HEK293 (cell line): ENCODE measurements around the gene KRTCAP2.

Experiments used
- GFI1B ChIP-seq: fragments of 450-650 bp; formaldehyde crosslinking; IDR thresholded peaks from 2 replicates; pipeline ENCODE4 v1.5.1; 2016; ENCODE audit warnings: missing biosample characterization, missing genetic modification characterization
- OSR2 ChIP-seq: fragments of 450-650 bp; formaldehyde crosslinking; IDR thresholded peaks from 2 replicates; pipeline ENCODE4 v1.5.1; 2016; ENCODE audit warnings: missing biosample characterization, missing genetic modification characterization
- SCRT2 ChIP-seq: fragments of 450-650 bp; formaldehyde crosslinking; IDR thresholded peaks from 2 replicates; pipeline ENCODE4 v1.5.1; 2016; ENCODE audit warnings: missing biosample characterization, missing genetic modification characterization
- ZBTB17 ChIP-seq: fragments of 450-650 bp; formaldehyde crosslinking; IDR thresholded peaks from 2 replicates; pipeline ENCODE4 v1.5.1; 2016; ENCODE audit warnings: missing biosample characterization, missing genetic modification characterization
- ZBTB21 ChIP-seq: fragments of 450-650 bp; formaldehyde crosslinking; IDR thresholded peaks from 2 replicates; pipeline ENCODE4 v1.5.1; 2017; ENCODE audit warnings: missing biosample characterization, missing genetic modification characterization
- ZEB2 ChIP-seq: fragments of 450-650 bp; formaldehyde crosslinking; IDR thresholded peaks from 2 replicates; pipeline ENCODE4 v1.5.1; 2016; ENCODE audit warnings: missing biosample characterization, missing genetic modification characterization
- ZNF138 ChIP-seq: fragments of 450-650 bp; formaldehyde crosslinking; IDR thresholded peaks from 2 replicates; pipeline ENCODE4 v1.5.1; 2016; ENCODE audit warnings: missing biosample characterization, missing genetic modification characterization, borderline replicate concordance
- ZNF155 ChIP-seq: fragments of 450-650 bp; formaldehyde crosslinking; IDR thresholded peaks from 2 replicates; pipeline ENCODE4 v1.5.1; 2016; ENCODE audit warnings: missing biosample characterization, missing genetic modification characterization
- ZNF19 ChIP-seq: fragments of 450-650 bp; formaldehyde crosslinking; IDR thresholded peaks from 2 replicates; pipeline ENCODE4; 2016; ENCODE audit warnings: missing biosample characterization, missing genetic modification characterization, low read depth
- ZNF211 ChIP-seq: fragments of 450-650 bp; formaldehyde crosslinking; IDR thresholded peaks from 2 replicates; pipeline ENCODE4 v1.5.1; 2016; ENCODE audit warnings: low read depth, missing biosample characterization, missing genetic modification characterization
- ZNF23 ChIP-seq: fragments of 450-650 bp; formaldehyde crosslinking; IDR thresholded peaks from 2 replicates; pipeline ENCODE4 v1.5.1; 2016; ENCODE audit warnings: missing biosample characterization, missing genetic modification characterization, borderline replicate concordance
- ZNF302 ChIP-seq: fragments of 450-650 bp; formaldehyde crosslinking; IDR thresholded peaks from 2 replicates; pipeline ENCODE4 v1.5.1; 2016; ENCODE audit warnings: missing biosample characterization, missing genetic modification characterization, low read depth
- ZNF558 ChIP-seq: fragments of 450-650 bp; formaldehyde crosslinking; IDR thresholded peaks from 2 replicates; pipeline ENCODE4 v1.5.1; 2016; ENCODE audit warnings: missing biosample characterization, missing genetic modification characterization
- ZNF600 ChIP-seq: fragments of 450-650 bp; formaldehyde crosslinking; IDR thresholded peaks from 2 replicates; pipeline ENCODE4 v1.5.1; 2016; ENCODE audit warnings: missing biosample characterization, missing genetic modification characterization
- ZNF624 ChIP-seq: fragments of 450-650 bp; formaldehyde crosslinking; IDR thresholded peaks from 2 replicates; pipeline ENCODE4 v1.5.1; 2017; ENCODE audit warnings: missing biosample characterization, missing genetic modification characterization
- ZNF664 ChIP-seq: fragments of 450-650 bp; formaldehyde crosslinking; IDR thresholded peaks from 2 replicates; pipeline ENCODE4 v1.5.1; 2016; ENCODE audit warnings: missing biosample characterization, missing genetic modification characterization
- ZNF707 ChIP-seq: fragments of 450-650 bp; formaldehyde crosslinking; IDR thresholded peaks from 2 replicates; pipeline ENCODE4 v1.5.1; 2016; ENCODE audit warnings: missing biosample characterization, missing genetic modification characterization
- ZXDB ChIP-seq: fragments of 450-650 bp; formaldehyde crosslinking; IDR thresholded peaks from 2 replicates; pipeline ENCODE4 v1.5.1; 2016; ENCODE audit warnings: missing biosample characterization, missing genetic modification characterization
- TF ChIP-seq, protein P1 (sequence below): fragments of 450-650 bp; formaldehyde crosslinking; IDR thresholded peaks from 2 replicates; pipeline ENCODE4 v1.5.0; 2017; ENCODE audit warnings: missing biosample characterization, missing genetic modification characterization, borderline replicate concordance
- TF ChIP-seq, protein P2 (sequence below): fragments of 450-650 bp; formaldehyde crosslinking; IDR thresholded peaks from 2 replicates; pipeline ENCODE4 v1.5.1; 2016; ENCODE audit warnings: missing biosample characterization, missing genetic modification characterization
- TF ChIP-seq, protein P3 (sequence below): fragments of 450-650 bp; formaldehyde crosslinking; IDR thresholded peaks from 2 replicates; pipeline ENCODE4 v1.5.1; 2016; ENCODE audit warnings: missing biosample characterization, missing genetic modification characterization
- TF ChIP-seq, protein P4 (sequence below): fragments of 450-650 bp; formaldehyde crosslinking; IDR thresholded peaks from 2 replicates; pipeline ENCODE4 v1.5.1; 2016; ENCODE audit warnings: missing biosample characterization, missing genetic modification characterization
- TF ChIP-seq, protein P5 (sequence below): fragments of 450-650 bp; formaldehyde crosslinking; conservative IDR thresholded peaks from 2 replicates; pipeline ENCODE4 v1.5.1; 2016; ENCODE audit warnings: low read depth, missing biosample characterization, missing genetic modification characterization
- TF ChIP-seq, protein P6 (sequence below): fragments of 450-650 bp; formaldehyde crosslinking; IDR thresholded peaks from 2 replicates; pipeline ENCODE4 v1.5.1; 2016; ENCODE audit warnings: missing biosample characterization, missing genetic modification characterization

Gene KRTCAP2

DNA sequence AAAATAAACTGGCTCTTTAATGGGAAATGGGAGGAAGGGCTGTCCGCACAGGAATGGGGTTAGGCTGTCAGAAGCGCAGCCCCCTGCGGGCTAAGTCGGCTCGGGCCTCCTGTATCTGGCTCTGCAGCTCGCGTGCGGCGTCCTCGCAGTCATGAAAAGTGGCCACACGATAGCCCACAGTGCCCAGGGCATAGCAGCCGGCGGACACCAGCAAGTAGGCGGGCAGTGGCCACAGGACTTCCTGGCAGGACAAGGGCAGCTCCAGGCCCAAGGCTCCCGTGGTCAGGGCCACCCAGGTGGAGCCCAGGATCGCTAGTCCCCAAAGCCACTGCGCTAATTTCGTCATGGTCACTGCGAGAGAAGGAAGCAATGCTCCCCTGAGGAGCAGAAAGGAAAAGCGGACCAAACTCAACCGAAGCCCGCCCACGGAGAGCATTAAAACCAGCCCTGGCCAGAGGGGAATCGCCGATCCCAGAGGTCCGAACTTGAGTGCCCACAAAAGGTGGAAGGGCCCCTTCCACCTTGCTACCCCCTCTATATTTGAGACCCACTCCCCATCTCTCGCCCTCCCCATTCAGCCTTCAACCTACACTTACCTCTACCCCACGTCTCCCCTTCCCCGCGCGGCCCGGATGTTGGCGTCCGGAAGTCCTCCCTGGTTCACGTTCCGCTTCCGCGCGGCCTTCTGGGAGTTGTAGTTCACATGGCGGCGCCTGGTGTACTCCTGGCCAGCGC, 33.0 kb downstream of the KRTCAP2 start, which contains the start of gene DPM3 (continued):
- TF ChIP-seq, protein P1, sequence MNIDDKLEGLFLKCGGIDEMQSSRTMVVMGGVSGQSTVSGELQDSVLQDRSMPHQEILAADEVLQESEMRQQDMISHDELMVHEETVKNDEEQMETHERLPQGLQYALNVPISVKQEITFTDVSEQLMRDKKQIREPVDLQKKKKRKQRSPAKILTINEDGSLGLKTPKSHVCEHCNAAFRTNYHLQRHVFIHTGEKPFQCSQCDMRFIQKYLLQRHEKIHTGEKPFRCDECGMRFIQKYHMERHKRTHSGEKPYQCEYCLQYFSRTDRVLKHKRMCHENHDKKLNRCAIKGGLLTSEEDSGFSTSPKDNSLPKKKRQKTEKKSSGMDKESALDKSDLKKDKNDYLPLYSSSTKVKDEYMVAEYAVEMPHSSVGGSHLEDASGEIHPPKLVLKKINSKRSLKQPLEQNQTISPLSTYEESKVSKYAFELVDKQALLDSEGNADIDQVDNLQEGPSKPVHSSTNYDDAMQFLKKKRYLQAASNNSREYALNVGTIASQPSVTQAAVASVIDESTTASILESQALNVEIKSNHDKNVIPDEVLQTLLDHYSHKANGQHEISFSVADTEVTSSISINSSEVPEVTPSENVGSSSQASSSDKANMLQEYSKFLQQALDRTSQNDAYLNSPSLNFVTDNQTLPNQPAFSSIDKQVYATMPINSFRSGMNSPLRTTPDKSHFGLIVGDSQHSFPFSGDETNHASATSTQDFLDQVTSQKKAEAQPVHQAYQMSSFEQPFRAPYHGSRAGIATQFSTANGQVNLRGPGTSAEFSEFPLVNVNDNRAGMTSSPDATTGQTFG = no peak
- no peak for TF ChIP-seq ZNF211 (tag by site-specific recombination)
- no peak for TF ChIP-seq SCRT2 (tag by site-specific recombination)
- TF ChIP-seq, protein P2, sequence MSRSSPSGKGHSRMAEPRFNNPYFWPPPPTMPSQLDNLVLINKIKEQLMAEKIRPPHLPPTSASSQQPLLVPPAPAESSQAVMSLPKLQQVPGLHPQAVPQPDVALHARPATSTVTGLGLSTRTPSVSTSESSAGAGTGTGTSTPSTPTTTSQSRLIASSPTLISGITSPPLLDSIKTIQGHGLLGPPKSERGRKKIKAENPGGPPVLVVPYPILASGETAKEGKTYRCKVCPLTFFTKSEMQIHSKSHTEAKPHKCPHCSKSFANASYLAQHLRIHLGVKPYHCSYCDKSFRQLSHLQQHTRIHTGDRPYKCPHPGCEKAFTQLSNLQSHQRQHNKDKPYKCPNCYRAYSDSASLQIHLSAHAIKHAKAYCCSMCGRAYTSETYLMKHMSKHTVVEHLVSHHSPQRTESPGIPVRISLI (tag by site-specific recombination) = no peak
- peak; percentile 56; the same call in 1 of the 2 replicates for TF ChIP-seq ZBTB21 (tag by site-specific recombination)
- TF ChIP-seq ZNF664 (tag by site-specific recombination) = no peak
- no peak for TF ChIP-seq ZNF138 (tag by site-specific recombination)
- TF ChIP-seq, protein P3, sequence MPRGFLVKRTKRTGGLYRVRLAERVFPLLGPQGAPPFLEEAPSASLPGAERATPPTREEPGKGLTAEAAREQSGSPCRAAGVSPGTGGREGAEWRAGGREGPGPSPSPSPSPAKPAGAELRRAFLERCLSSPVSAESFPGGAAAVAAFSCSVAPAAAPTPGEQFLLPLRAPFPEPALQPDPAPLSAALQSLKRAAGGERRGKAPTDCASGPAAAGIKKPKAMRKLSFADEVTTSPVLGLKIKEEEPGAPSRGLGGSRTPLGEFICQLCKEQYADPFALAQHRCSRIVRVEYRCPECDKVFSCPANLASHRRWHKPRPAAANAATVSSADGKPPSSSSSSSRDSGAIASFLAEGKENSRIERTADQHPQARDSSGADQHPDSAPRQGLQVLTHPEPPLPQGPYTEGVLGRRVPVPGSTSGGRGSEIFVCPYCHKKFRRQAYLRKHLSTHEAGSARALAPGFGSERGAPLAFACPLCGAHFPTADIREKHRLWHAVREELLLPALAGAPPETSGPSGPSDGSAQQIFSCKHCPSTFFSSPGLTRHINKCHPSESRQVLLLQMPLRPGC (tag by site-specific recombination) = no peak; the same call in 1 of the 2 replicates
- TF ChIP-seq ZNF155 (tag by site-specific recombination) = no peak
- no peak for TF ChIP-seq GFI1B (tag by site-specific recombination)
- TF ChIP-seq OSR2 = no peak
- TF ChIP-seq, protein P4, sequence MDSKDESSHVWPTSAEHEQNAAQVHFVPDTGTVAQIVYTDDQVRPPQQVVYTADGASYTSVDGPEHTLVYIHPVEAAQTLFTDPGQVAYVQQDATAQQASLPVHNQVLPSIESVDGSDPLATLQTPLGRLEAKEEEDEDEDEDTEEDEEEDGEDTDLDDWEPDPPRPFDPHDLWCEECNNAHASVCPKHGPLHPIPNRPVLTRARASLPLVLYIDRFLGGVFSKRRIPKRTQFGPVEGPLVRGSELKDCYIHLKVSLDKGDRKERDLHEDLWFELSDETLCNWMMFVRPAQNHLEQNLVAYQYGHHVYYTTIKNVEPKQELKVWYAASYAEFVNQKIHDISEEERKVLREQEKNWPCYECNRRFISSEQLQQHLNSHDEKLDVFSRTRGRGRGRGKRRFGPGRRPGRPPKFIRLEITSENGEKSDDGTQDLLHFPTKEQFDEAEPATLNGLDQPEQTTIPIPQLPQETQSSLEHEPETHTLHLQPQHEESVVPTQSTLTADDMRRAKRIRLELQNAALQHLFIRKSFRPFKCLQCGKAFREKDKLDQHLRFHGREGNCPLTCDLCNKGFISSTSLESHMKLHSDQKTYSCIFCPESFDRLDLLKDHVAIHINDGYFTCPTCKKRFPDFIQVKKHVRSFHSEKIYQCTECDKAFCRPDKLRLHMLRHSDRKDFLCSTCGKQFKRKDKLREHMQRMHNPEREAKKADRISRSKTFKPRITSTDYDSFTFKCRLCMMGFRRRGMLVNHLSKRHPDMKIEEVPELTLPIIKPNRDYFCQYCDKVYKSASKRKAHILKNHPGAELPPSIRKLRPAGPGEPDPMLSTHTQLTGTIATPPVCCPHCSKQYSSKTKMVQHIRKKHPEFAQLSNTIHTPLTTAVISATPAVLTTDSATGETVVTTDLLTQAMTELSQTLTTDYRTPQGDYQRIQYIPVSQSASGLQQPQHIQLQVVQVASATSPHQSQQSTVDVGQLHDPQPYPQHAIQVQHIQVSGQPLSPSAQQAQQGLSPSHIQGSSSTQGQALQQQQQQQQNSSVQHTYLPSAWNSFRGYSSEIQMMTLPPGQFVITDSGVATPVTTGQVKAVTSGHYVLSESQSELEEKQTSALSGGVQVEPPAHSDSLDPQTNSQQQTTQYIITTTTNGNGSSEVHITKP = peak; percentile 97
- TF ChIP-seq ZNF600 = peak; percentile 45; the same call in 1 of the 2 replicates
- TF ChIP-seq ZEB2 (tag by site-specific recombination) = peak; percentile 71
- TF ChIP-seq, protein P5, sequence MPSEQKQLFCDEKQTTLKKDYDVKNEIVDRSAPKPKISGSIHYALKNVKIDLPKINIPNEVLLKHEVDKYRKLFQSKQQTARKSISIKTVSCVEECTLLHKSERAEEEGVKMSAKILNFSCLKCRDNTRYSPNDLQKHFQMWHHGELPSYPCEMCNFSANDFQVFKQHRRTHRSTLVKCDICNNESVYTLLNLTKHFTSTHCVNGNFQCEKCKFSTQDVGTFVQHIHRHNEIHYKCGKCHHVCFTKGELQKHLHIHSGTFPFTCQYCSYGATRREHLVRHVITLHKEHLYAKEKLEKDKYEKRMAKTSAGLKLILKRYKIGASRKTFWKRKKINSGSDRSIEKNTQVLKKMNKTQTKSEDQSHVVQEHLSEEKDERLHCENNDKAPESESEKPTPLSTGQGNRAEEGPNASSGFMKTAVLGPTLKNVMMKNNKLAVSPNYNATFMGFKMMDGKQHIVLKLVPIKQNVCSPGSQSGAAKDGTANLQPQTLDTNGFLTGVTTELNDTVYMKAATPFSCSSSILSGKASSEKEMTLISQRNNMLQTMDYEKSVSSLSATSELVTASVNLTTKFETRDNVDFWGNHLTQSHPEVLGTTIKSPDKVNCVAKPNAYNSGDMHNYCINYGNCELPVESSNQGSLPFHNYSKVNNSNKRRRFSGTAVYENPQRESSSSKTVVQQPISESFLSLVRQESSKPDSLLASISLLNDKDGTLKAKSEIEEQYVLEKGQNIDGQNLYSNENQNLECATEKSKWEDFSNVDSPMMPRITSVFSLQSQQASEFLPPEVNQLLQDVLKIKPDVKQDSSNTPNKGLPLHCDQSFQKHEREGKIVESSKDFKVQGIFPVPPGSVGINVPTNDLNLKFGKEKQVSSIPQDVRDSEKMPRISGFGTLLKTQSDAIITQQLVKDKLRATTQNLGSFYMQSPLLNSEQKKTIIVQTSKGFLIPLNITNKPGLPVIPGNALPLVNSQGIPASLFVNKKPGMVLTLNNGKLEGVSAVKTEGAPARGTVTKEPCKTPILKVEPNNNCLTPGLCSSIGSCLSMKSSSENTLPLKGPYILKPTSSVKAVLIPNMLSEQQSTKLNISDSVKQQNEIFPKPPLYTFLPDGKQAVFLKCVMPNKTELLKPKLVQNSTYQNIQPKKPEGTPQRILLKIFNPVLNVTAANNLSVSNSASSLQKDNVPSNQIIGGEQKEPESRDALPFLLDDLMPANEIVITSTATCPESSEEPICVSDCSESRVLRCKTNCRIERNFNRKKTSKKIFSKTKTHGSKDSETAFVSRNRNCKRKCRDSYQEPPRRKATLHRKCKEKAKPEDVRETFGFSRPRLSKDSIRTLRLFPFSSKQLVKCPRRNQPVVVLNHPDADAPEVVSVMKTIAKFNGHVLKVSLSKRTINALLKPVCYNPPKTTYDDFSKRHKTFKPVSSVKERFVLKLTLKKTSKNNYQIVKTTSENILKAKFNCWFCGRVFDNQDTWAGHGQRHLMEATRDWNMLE (tag by site-specific recombination) = peak; percentile 98
- peak; percentile 87; the same call in 1 of the 2 replicates for TF ChIP-seq ZXDB
- TF ChIP-seq ZNF23 = no peak
- peak; percentile 96 for TF ChIP-seq ZBTB17 (tag by site-specific recombination)
- TF ChIP-seq, protein P6, sequence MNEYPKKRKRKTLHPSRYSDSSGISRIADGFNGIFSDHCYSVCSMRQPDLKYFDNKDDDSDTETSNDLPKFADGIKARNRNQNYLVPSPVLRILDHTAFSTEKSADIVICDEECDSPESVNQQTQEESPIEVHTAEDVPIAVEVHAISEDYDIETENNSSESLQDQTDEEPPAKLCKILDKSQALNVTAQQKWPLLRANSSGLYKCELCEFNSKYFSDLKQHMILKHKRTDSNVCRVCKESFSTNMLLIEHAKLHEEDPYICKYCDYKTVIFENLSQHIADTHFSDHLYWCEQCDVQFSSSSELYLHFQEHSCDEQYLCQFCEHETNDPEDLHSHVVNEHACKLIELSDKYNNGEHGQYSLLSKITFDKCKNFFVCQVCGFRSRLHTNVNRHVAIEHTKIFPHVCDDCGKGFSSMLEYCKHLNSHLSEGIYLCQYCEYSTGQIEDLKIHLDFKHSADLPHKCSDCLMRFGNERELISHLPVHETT = peak; percentile 62
- TF ChIP-seq ZNF19 = no peak
- TF ChIP-seq ZNF707 (tag by site-specific recombination) = no peak
- TF ChIP-seq ZNF558 (tag by site-specific recombination) = no peak
- TF ChIP-seq ZNF624 = no peak
- no peak for TF ChIP-seq ZNF302
